Fibroblast of skin of left biceps (primary cell): ENCODE data around the gene GAREM2.

Experiments
- DNase-seq, 2 experiments: peaks; one replicate each; pipeline ENCODE4 v3.0.0-alpha.2; 2013; ENCODE audit warnings: low read depth in 2 of 2

The GAREM2 gene

GRCh38 chr2:26187537-26188104, 14.7 kb downstream of the GAREM2 start:
- DNase-seq = no peak

- no peak for DNase-seq
Observed at GRCh38 chr2:26189123-26189522, 16.2 kb downstream of the GAREM2 start.

GRCh38 chr2:26189751-26190150, 16.9 kb downstream of the GAREM2 start:
- no peak for DNase-seq

- no peak for DNase-seq
Observed at GRCh38 chr2:26190369-26190768, 17.5 kb downstream of the GAREM2 start.

- DNase-seq = no peak
Observed at GRCh38 chr2:26191316-26192159, 18.6 kb downstream of the GAREM2 start.

- DNase-seq = no peak
Observed at GRCh38 chr2:26193578-26194231, 20.8 kb downstream of the GAREM2 start.

GRCh38 chr2:26195040-26195984, 22.4 kb downstream of the GAREM2 start:
- DNase-seq = peak; percentile 52 to 54

- no peak for DNase-seq
Observed at GRCh38 chr2:26196683-26197418, 24.0 kb downstream of the GAREM2 start.

- DNase-seq = no peak
Observed at GRCh38 chr2:26197516-26197915, 24.6 kb downstream of the GAREM2 start.

- no peak for DNase-seq
Observed at GRCh38 chr2:26202981-26203490, 30.1 kb downstream of the GAREM2 start.

- DNase-seq = no peak
Observed at GRCh38 chr2:26203906-26204305, 31.0 kb downstream of the GAREM2 start.

GRCh38 chr2:26212011-26212410, 39.1 kb downstream of the GAREM2 start:
- DNase-seq = no peak

GRCh38 chr2:26214759-26215158, 41.9 kb downstream of the GAREM2 start:
- DNase-seq = no peak

GRCh38 chr2:26215833-26216232, 42.9 kb downstream of the GAREM2 start:
- DNase-seq = no peak

- DNase-seq = no peak
Observed at GRCh38 chr2:26216587-26216986, 43.7 kb downstream of the GAREM2 start.

- DNase-seq = no peak
Observed at GRCh38 chr2:26217720-26218119, 44.8 kb downstream of the GAREM2 start.

GRCh38 chr2:26223018-26223417, 50.1 kb downstream of the GAREM2 start:
- DNase-seq = no peak

- DNase-seq = no peak
Observed at GRCh38 chr2:26224095-26224494, 51.2 kb downstream of the GAREM2 start.

GRCh38 chr2:26229595-26229994, 56.7 kb downstream of the GAREM2 start:
- no peak for DNase-seq

GRCh38 chr2:26230806-26231205, 57.9 kb downstream of the GAREM2 start:
- DNase-seq = no peak

GRCh38 chr2:26235089-26235488, 62.2 kb downstream of the GAREM2 start:
- no peak for DNase-seq
